K562 (cell line): ENCODE data around the gene COASY. TPM values are rescaled to one million over a fixed set of nuclear protein-coding genes. Genes with fewer than 3 reads are reported as not detected.

Experiments
- ATF2 ChIP-seq: sonication (generic); formaldehyde crosslinking; IDR thresholded peaks from 2 replicates; pipeline ENCODE4 v1.8.1; 2022; ENCODE audit warnings: missing genetic modification reagents
- BCLAF1 ChIP-seq, 2 experiments: fragments of 450-650 bp in 1 of 2; IDR thresholded peaks; 2 replicates each; pipeline ENCODE4 v1.6.1; 2011 to 2017; ENCODE audit warnings: low read depth in 2 of 2, antibody characterized with exemption in 1 of 2, borderline replicate concordance in 1 of 2, low read length in 1 of 2, mild to moderate bottlenecking in 1 of 2, mixed read lengths in 1 of 2; ENCODE audit not compliant: control insufficient read depth in 1 of 2
- CBX1 ChIP-seq: sonication (generic); IDR thresholded peaks from 2 replicates; pipeline ENCODE4 v1.6.1; 2016; ENCODE audit warnings: antibody characterized with exemption, low read depth, mild to moderate bottlenecking
- E4F1 ChIP-seq: fragments of 250-450 bp; sonication (Bioruptor Pico); IDR thresholded peaks from 2 replicates; pipeline ENCODE4 v1.5.0; 2021; ENCODE audit warnings: mild to moderate bottlenecking, borderline replicate concordance
- ELF1 ChIP-seq: fragments of 200-800 bp; sonication (Bioruptor generic); IDR thresholded peaks from 2 replicates; pipeline ENCODE4 v1.6.1; 2016; ENCODE audit warnings: missing genetic modification characterization, missing compliant biosample characterization
- FOXJ3 ChIP-seq: sonication (generic); formaldehyde crosslinking; IDR thresholded peaks from 2 replicates; pipeline ENCODE4 v1.4.0; 2020; ENCODE audit warnings: mild to moderate bottlenecking, missing genetic modification reagents
- GABPB1 ChIP-seq: sonication (generic); formaldehyde crosslinking; IDR thresholded peaks from 2 replicates; pipeline ENCODE4 v1.8.0; 2022; ENCODE audit warnings: mild to moderate bottlenecking, missing genetic modification reagents
- MTA2 ChIP-seq: fragments of 450-650 bp; IDR thresholded peaks from 2 replicates; pipeline ENCODE4 v1.6.1; 2016; ENCODE audit warnings: low read depth
- NRF1 ChIP-seq, 2 experiments: fragments of 450-650 bp; IDR thresholded peaks in 1 of 2; conservative IDR thresholded peaks in 1 of 2; 2 replicates each; pipeline ENCODE4 v1.6.1; 2014; ENCODE audit warnings: mild to moderate bottlenecking in 2 of 2
- POLR2G ChIP-seq: fragments of 200-400 bp; formaldehyde crosslinking; IDR thresholded peaks from 2 replicates; pipeline ENCODE4 v1.6.1; 2017; ENCODE audit warnings: low read depth, mild to moderate bottlenecking, antibody characterized with exemption, low read length, moderate library complexity
- RFX5 ChIP-seq: IDR thresholded peaks from 2 replicates; pipeline ENCODE4 v1.6.1; 2011; ENCODE audit warnings: low read depth, mild to moderate bottlenecking, improper control_type of control experiment, low read length
- RNF2 ChIP-seq: sonication (generic); IDR thresholded peaks from 2 replicates; pipeline ENCODE4 v1.6.1; 2016
- SAFB ChIP-seq: fragments of 200-400 bp; formaldehyde crosslinking; IDR thresholded peaks from 2 replicates; pipeline ENCODE4 v1.6.1; 2017; ENCODE audit warnings: low read depth, low read length, borderline replicate concordance
- TEAD1 ChIP-seq, 2 experiments: fragments of 450-650 bp in 1 of 2; sonication (generic) in 1 of 2; formaldehyde crosslinking; IDR thresholded peaks; 2 replicates each; pipeline versions ENCODE4 v1.4.0 to v1.8.0; 2020 to 2022; ENCODE audit warnings: mild to moderate bottlenecking in 2 of 2, missing genetic modification reagents in 1 of 2
- THAP12 ChIP-seq: fragments of 250-450 bp; sonication (Bioruptor Pico); IDR thresholded peaks from 2 replicates; pipeline ENCODE4 v1.9.0; 2021; ENCODE audit warnings: mild to moderate bottlenecking, inconsistent platforms
- TOE1 ChIP-seq, 2 experiments: fragments of 450-650 bp in 1 of 2; sonication (generic) in 1 of 2; formaldehyde crosslinking in 1 of 2; IDR thresholded peaks; 2 replicates each; pipeline versions ENCODE4 v1.7.1 to v1.8.0; 2016 to 2022; ENCODE audit warnings: borderline replicate concordance in 2 of 2, mild to moderate bottlenecking in 2 of 2, antibody characterized with exemption in 1 of 2, inconsistent platforms in 1 of 2, low read depth in 1 of 2, missing genetic modification reagents in 1 of 2, moderate library complexity in 1 of 2
- ZNF583 ChIP-seq: fragments of 250-450 bp; sonication (Bioruptor Pico); IDR thresholded peaks from 2 replicates; pipeline ENCODE4 v1.4.0; 2020
- polyA plus RNA-seq, 8 experiments: library from polyadenylated mRNA; depleted of rRNA in 4 of 8; stranded (reverse) in 5 of 8; unstranded in 3 of 8; fragments of >200 nt; fragmentation: Nextera tagmentation in 2 of 8; fragmentation: Illumina TruSeq in 1 of 8; extraction: Ambion mirVana in 2 of 8; extraction: Trizol in 1 of 8; gene quantifications; 2 replicates each; pipeline versions ENCODE4 v1.2.1 to v1.2.3, GENCODE V29; 2011 to 2014; ENCODE audit warnings: inconsistent platforms in 1 of 8, missing spikeins in 1 of 8
- total RNA-seq, 7 experiments: library from RNA; depleted of rRNA in 6 of 7; stranded (reverse); fragments of >200 nt in 6 of 7; fragmentation: Illumina TruSeq in 2 of 7; extraction: Trizol in 2 of 7; gene quantifications; 2 replicates each; pipeline versions ENCODE4 v1.2.1 to v1.2.3, GENCODE V29; 2011 to 2021; ENCODE audit warnings: low replicate concordance in 1 of 7

The COASY gene
- total and polyA plus RNA-seq, 9 of the 15 experiments (the other 6 are each of a cell fraction or from before 2014, with no cell fraction given), result 25.4 to 175 (median 62.3) TPM

- TF ChIP-seq BCLAF1 (IDR thresholded peaks at IDR 0.05; ENCODE audit: borderline replicate concordance in 1 of 2, control insufficient read depth in 1 of 2, low read depth in 2 of 2, low read length in 1 of 2), result no peak
- TF ChIP-seq CBX1, result no peak
- no peak for TF ChIP-seq TEAD1 (CRISPR knock-in tag; IDR thresholded peaks at IDR 0.05)
- no peak for TF ChIP-seq SAFB
- no peak for TF ChIP-seq ATF2
- peak; percentile 39; the same call in 1 of the 2 replicates for TF ChIP-seq MTA2
- no peak for TF ChIP-seq THAP12 (CRISPR knock-in tag)
- TF ChIP-seq NRF1 (conservative IDR thresholded peaks at IDR 0.05 in 1 of 2, IDR thresholded peaks at IDR 0.05 in 1 of 2), result 0 out of 4 replicates have a peak, but pooled peaks have one; percentile 24 to 35
- peak; percentile 81 for TF ChIP-seq RNF2
- no peak for TF ChIP-seq E4F1 (CRISPR knock-in tag)
- TF ChIP-seq ELF1 (tag), result no peak
- TF ChIP-seq TOE1 (IDR thresholded peaks at IDR 0.05; ENCODE audit: borderline replicate concordance), result no peak
- no peak for TF ChIP-seq TOE1 (CRISPR knock-in tag; IDR thresholded peaks at IDR 0.05; ENCODE audit: borderline replicate concordance, low read depth)
- peak; percentile 17; the same call in 1 of the 2 replicates for TF ChIP-seq ZNF583 (CRISPR knock-in tag)
- TF ChIP-seq RFX5, result no peak
- no peak for TF ChIP-seq FOXJ3 (CRISPR knock-in tag)
- no peak for TF ChIP-seq POLR2G
- TF ChIP-seq GABPB1 (CRISPR knock-in tag), result no peak
Measured at GRCh38 chr17:42518755-42519545, 43.0 kb upstream of the COASY start (continued).
